PC-3 (cell line): ENCODE results near the gene MAG.
"Not testable (repeated sequence)": the region's sequence is repeated elsewhere in the genome, so short reads cannot be mapped to it uniquely, and the experiment has no call there.

Experiments
- EZH2phosphoT487 ChIP-seq: fragments of 300-600 bp; sonication (generic); IDR thresholded peaks from 2 replicates; pipeline ENCODE4 v1.6.1; 2018; ENCODE audit warnings: mild to moderate bottlenecking, antibody characterized with exemption, low read length, borderline replicate concordance
- TF ChIP-seq, protein P1 (sequence below): fragments of 300-600 bp; sonication (generic); conservative IDR thresholded peaks from 2 replicates; pipeline ENCODE4 v1.5.1; 2017; ENCODE audit warnings: antibody characterized with exemption, low read depth, mild to moderate bottlenecking, low read length

DNA sequence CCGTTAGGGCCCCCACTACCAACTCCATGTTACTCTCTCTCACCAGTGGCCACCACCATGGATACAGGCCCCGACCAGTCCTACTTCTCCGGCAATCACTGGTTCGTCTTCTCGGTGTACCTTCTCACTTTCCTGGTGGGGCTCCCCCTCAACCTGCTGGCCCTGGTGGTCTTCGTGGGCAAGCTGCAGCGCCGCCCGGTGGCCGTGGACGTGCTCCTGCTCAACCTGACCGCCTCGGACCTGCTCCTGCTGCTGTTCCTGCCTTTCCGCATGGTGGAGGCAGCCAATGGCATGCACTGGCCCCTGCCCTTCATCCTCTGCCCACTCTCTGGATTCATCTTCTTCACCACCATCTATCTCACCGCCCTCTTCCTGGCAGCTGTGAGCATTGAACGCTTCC lies 66.9 kb downstream of the MAG start:
- TF ChIP-seq, protein P1, sequence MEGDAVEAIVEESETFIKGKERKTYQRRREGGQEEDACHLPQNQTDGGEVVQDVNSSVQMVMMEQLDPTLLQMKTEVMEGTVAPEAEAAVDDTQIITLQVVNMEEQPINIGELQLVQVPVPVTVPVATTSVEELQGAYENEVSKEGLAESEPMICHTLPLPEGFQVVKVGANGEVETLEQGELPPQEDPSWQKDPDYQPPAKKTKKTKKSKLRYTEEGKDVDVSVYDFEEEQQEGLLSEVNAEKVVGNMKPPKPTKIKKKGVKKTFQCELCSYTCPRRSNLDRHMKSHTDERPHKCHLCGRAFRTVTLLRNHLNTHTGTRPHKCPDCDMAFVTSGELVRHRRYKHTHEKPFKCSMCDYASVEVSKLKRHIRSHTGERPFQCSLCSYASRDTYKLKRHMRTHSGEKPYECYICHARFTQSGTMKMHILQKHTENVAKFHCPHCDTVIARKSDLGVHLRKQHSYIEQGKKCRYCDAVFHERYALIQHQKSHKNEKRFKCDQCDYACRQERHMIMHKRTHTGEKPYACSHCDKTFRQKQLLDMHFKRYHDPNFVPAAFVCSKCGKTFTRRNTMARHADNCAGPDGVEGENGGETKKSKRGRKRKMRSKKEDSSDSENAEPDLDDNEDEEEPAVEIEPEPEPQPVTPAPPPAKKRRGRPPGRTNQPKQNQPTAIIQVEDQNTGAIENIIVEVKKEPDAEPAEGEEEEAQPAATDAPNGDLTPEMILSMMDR, result not testable (repeated sequence)
- not testable (repeated sequence) for TF ChIP-seq EZH2phosphoT487
